Central memory CD4-positive, alpha-beta T cell (primary cell): Measurements from ENCODE around the gene HMX1.

Experiments
- DNase-seq: peaks from one replicate; pipeline ENCODE4 v3.0.0; 2022

The HMX1 gene

GRCh38 chr4:8838961-8839431 lies 32.6 kb downstream of the HMX1 start:
- DNase-seq, result no peak

GRCh38 chr4:8838296-8838960 lies 33.2 kb downstream of the HMX1 start:
- DNase-seq, result no peak

- no peak for DNase-seq
These were observed 34.3 kb downstream of the HMX1 start for GRCh38 chr4:8837181-8837841.

GRCh38 chr4:8836664-8837171 lies 34.9 kb downstream of the HMX1 start:
- no peak for DNase-seq

- DNase-seq, result no peak
These were observed 35.9 kb downstream of the HMX1 start for GRCh38 chr4:8835521-8836365.

GRCh38 chr4:8834681-8835220 lies 36.9 kb downstream of the HMX1 start:
- no peak for DNase-seq

- DNase-seq, result no peak
These were observed 39.3 kb downstream of the HMX1 start for GRCh38 chr4:8832113-8832915.

GRCh38 chr4:8831221-8832112 lies 40.2 kb downstream of the HMX1 start:
- no peak for DNase-seq

GRCh38 chr4:8830611-8831200 lies 40.9 kb downstream of the HMX1 start:
- no peak for DNase-seq

GRCh38 chr4:8830056-8830455 lies 41.6 kb downstream of the HMX1 start:
- no peak for DNase-seq

GRCh38 chr4:8829584-8829983 lies 42.1 kb downstream of the HMX1 start:
- DNase-seq, result no peak

GRCh38 chr4:8828869-8829268 lies 42.8 kb downstream of the HMX1 start:
- no peak for DNase-seq

- DNase-seq, result no peak
These were observed 50.3 kb downstream of the HMX1 start for GRCh38 chr4:8821151-8821950.

- DNase-seq, result no peak
These were observed 51.2 kb downstream of the HMX1 start for GRCh38 chr4:8820178-8821102.

- DNase-seq, result no peak
These were observed 52.0 kb downstream of the HMX1 start for GRCh38 chr4:8819473-8820177.

GRCh38 chr4:8819019-8819418 lies 52.6 kb downstream of the HMX1 start:
- no peak for DNase-seq

- DNase-seq, result no peak
These were observed 53.4 kb downstream of the HMX1 start for GRCh38 chr4:8818063-8818881.
